OCI-LY3 (cell line): Measurements from ENCODE around the gene KLF16.

ENCODE experiments used
- H2AFZ ChIP-seq: fragments of 200-600, 300-600 bp; shearing (Covaris generic); 2 replicates; pipeline ENCODE4 v1.6.0; 2014; ENCODE audit warnings: antibody characterized with exemption, low read depth, low read length
- H3K27ac ChIP-seq: fragments of 200-600, 300-600 bp; sonication (generic); 2 replicates; pipeline ENCODE4 v1.5.1; 2014; ENCODE audit warnings: mild to moderate bottlenecking, low read length, moderate library complexity, mixed read lengths
- H3K27me3 ChIP-seq: fragments of 200-600, 300-600 bp; sonication (generic); 2 replicates; pipeline ENCODE4 v1.6.1; 2014; ENCODE audit warnings: low read depth, low read length, mixed read lengths
- H3K36me3 ChIP-seq: fragments of 200-600, 300-600 bp; sonication (generic); replicated peaks from 2 replicates; pipeline ENCODE3; 2014; ENCODE audit warnings: low read depth, low read length, mixed read lengths
- H3K4me1 ChIP-seq: fragments of 300-600, 200-600 bp; sonication (generic); 2 replicates; pipeline ENCODE4 v1.6.1; 2014; ENCODE audit warnings: low read length, mixed read lengths
- H3K4me2 ChIP-seq: fragments of 200-600, 300-600 bp; sonication (generic); 2 replicates; pipeline ENCODE4 v1.6.1; 2014; ENCODE audit warnings: low read length, mixed read lengths
- H3K4me3 ChIP-seq: fragments of 300-600, 200-600 bp; sonication (generic); 2 replicates; pipeline ENCODE4 v1.5.1; 2014; ENCODE audit warnings: antibody characterized with exemption, mild to moderate bottlenecking, low read length, moderate library complexity
- H3K79me2 ChIP-seq: fragments of 300-600, 200-600 bp; shearing (Covaris generic); 2 replicates; pipeline ENCODE4 v1.6.1; 2014; ENCODE audit warnings: mild to moderate bottlenecking, low read length, mixed read lengths
- H3K9ac ChIP-seq: fragments of 300-600, 200-600 bp; shearing (Covaris generic); 2 replicates; pipeline ENCODE4 v1.6.0; 2014; ENCODE audit warnings: mild to moderate bottlenecking, low read length, moderate library complexity
- H3K9me3 ChIP-seq: fragments of 200-600, 300-600 bp; shearing (Covaris generic); 2 replicates; pipeline ENCODE4 v1.6.1; 2014; ENCODE audit warnings: low read length, mixed read lengths; ENCODE audit not compliant: insufficient read depth
- H4K20me1 ChIP-seq: fragments of 200-600, 300-600 bp; sonication (generic); 2 replicates; pipeline ENCODE4 v1.6.1; 2016; ENCODE audit warnings: low read length, mixed read lengths; ENCODE audit not compliant: insufficient read depth
- CTCF ChIP-seq: fragments of 200-600, 300-600 bp; sonication (generic); IDR thresholded peaks from 2 replicates; pipeline ENCODE4 v1.5.1; 2014; ENCODE audit warnings: antibody characterized with exemption, low read length, low read depth
- EZH2phosphoT487 ChIP-seq: fragments of 200-600 bp; shearing (Covaris generic); IDR thresholded peaks from 2 replicates; pipeline ENCODE4 v1.6.1; 2018; ENCODE audit warnings: antibody characterized with exemption, mixed run types, low read depth

KLF16 gene

GRCh38 chr19:1884291-1884718 is 20.9 kb upstream of the KLF16 start:
- TF ChIP-seq CTCF (no peak), EZH2phosphoT487 (no peak)
- Histone ChIP-seq H3K4me1 (peaks cover 23% of the 10 kb centered on the region), H3K27ac (no peak overlapping the region)

GRCh38 chr19:1883784-1884183 is 20.4 kb upstream of the KLF16 start:
- H3K36me3 ChIP-seq = no peaks in the 10 kb centered on the region
- H4K20me1 ChIP-seq = peaks cover 32% of the 10 kb centered on the region
- H3K4me3 ChIP-seq = peak overlapping the region; percentile 96
- no peak overlapping the region for H2AFZ ChIP-seq
- peak overlapping the region; percentile 79 for H3K4me2 ChIP-seq
- peak overlapping the region; percentile 87 for H3K9ac ChIP-seq
- H3K27me3 ChIP-seq = no peaks in the 10 kb centered on the region
- H3K4me1 ChIP-seq = peaks cover 23% of the 10 kb centered on the region
- H3K27ac ChIP-seq = no peak overlapping the region
- H3K9me3 ChIP-seq = no peaks in the 10 kb centered on the region
- TF ChIP-seq CTCF (no peak), EZH2phosphoT487 (no peak)
- peaks cover 47% of the 10 kb centered on the region for H3K79me2 ChIP-seq

More at GRCh38 chr19:1884291-1884718, 20.9 kb upstream of the KLF16 start:
- peak overlapping the region; percentile 96 for H3K4me3 ChIP-seq
- no peaks in the 10 kb centered on the region for H3K27me3 ChIP-seq
- H4K20me1 ChIP-seq = peaks cover 32% of the 10 kb centered on the region
- H3K9me3 ChIP-seq = no peaks in the 10 kb centered on the region
- H2AFZ ChIP-seq = no peak overlapping the region
- H3K36me3 ChIP-seq = no peaks in the 10 kb centered on the region
- peaks cover 47% of the 10 kb centered on the region for H3K79me2 ChIP-seq
- H3K9ac ChIP-seq = peak overlapping the region; percentile 87
- H3K4me2 ChIP-seq = peak overlapping the region; percentile 79

- Histone ChIP-seq H3K4me1 (peaks cover 23% of the 10 kb centered on the region), H3K79me2 (peaks cover 47% of the 10 kb centered on the region), H3K9me3 (no peaks in the 10 kb centered on the region), H3K4me2 (peak overlapping the region; percentile 79; the same call in 1 of the 2 replicates), H3K27ac (no peak overlapping the region), H2AFZ (no peak overlapping the region), H3K9ac (no peak overlapping the region), H3K27me3 (no peaks in the 10 kb centered on the region), H4K20me1 (peaks cover 32% of the 10 kb centered on the region), H3K36me3 (no peaks in the 10 kb centered on the region), H3K4me3 (no peak overlapping the region)
- TF ChIP-seq CTCF (no peak), EZH2phosphoT487 (no peak)
These were observed 19.7 kb upstream of the KLF16 start for GRCh38 chr19:1882786-1883692.

DNA sequence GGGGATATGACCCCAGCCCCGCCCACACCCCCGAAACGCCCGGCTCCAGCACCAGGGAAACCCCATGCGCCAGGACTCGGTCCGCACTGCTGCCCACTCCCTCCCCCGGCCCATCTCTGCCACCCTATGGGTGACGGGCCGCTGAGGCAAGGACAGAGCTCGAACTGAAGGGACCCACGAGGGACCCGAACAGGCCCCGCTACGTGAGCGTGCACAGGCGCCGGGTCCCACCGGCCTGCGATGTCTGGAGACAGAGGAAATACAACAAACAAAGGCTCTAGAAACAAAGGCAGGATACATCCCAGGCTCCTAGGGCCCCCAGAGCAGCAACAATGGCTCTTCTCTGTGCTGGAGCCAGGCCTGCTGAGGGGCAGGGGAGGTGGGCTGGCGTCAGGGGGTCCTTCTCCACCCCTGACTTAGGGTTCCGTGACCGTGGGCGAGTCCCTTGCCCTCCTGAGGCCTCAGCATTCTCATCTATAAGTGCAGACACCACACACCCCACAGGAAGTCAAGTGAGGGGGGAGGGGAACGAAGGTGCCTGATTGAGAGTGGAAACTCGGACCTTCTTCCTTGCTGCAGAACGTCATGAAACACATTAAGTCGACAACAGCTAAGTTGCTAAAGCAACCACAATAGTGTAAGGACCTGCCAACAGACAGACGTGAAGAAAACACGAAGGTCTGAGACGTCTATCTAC is 18.9 kb upstream of the KLF16 start:
- no peak overlapping the region for H3K9ac ChIP-seq
- H3K4me1 ChIP-seq = peaks cover 23% of the 10 kb centered on the region
- H3K27ac ChIP-seq = no peak overlapping the region

More for the DNA sequence above, 18.9 kb upstream of the KLF16 start:
- no peak overlapping the region for H2AFZ ChIP-seq
- no peak overlapping the region for H3K4me3 ChIP-seq
- peaks cover 47% of the 10 kb centered on the region for H3K79me2 ChIP-seq
- peaks cover 32% of the 10 kb centered on the region for H4K20me1 ChIP-seq
- no peak overlapping the region for H3K4me2 ChIP-seq
- no peaks in the 10 kb centered on the region for H3K9me3 ChIP-seq
- no peaks in the 10 kb centered on the region for H3K27me3 ChIP-seq
- no peak for TF ChIP-seq EZH2phosphoT487
- TF ChIP-seq CTCF = no peak
- H3K36me3 ChIP-seq = no peaks in the 10 kb centered on the region
